GM13977 (cell line): ENCODE measurements around the gene KCNH4.

Experiments used
- DNase-seq: peaks from one replicate; pipeline ENCODE4 v3.0.0; 2012; ENCODE audit warnings: low spot score
- in situ Hi-C: fragments of 300-500 bp; cut with MboI; formaldehyde crosslinking; loops from one replicate; pipeline ENCODE4 v1.12.0; 2022; ENCODE audit warnings: low sequenced_read_pairs, low pct_unique_long_range_greater_than_20kb, mixed read lengths, inconsistent platforms; ENCODE audit not compliant: unreplicated experiment
- TF ChIP-seq, protein P1 (sequence below): IDR thresholded peaks from 2 replicates; pipeline ENCODE4 v1.5.1; 2012; ENCODE audit warnings: mild to moderate bottlenecking, control low read depth; ENCODE audit not compliant: insufficient read depth; ENCODE audit errors: extremely low read depth, missing control alignments

KCNH4 gene

GRCh38 chr17:42202696-42203095 lies 21.8 kb upstream of the KCNH4 start:
- in situ Hi-C loops: no loop called here
- no peak for DNase-seq
- TF ChIP-seq, protein P1, sequence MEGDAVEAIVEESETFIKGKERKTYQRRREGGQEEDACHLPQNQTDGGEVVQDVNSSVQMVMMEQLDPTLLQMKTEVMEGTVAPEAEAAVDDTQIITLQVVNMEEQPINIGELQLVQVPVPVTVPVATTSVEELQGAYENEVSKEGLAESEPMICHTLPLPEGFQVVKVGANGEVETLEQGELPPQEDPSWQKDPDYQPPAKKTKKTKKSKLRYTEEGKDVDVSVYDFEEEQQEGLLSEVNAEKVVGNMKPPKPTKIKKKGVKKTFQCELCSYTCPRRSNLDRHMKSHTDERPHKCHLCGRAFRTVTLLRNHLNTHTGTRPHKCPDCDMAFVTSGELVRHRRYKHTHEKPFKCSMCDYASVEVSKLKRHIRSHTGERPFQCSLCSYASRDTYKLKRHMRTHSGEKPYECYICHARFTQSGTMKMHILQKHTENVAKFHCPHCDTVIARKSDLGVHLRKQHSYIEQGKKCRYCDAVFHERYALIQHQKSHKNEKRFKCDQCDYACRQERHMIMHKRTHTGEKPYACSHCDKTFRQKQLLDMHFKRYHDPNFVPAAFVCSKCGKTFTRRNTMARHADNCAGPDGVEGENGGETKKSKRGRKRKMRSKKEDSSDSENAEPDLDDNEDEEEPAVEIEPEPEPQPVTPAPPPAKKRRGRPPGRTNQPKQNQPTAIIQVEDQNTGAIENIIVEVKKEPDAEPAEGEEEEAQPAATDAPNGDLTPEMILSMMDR: no peak

GRCh38 chr17:42202159-42202558 lies 21.2 kb upstream of the KCNH4 start:
- TF ChIP-seq, protein P1: no peak
- in situ Hi-C loops: no loop called here
- no peak for DNase-seq

GRCh38 chr17:42201458-42201772 lies 20.5 kb upstream of the KCNH4 start:
- in situ Hi-C loops: no loop called here
- TF ChIP-seq, protein P1: no peak
- DNase-seq: no peak

DNA sequence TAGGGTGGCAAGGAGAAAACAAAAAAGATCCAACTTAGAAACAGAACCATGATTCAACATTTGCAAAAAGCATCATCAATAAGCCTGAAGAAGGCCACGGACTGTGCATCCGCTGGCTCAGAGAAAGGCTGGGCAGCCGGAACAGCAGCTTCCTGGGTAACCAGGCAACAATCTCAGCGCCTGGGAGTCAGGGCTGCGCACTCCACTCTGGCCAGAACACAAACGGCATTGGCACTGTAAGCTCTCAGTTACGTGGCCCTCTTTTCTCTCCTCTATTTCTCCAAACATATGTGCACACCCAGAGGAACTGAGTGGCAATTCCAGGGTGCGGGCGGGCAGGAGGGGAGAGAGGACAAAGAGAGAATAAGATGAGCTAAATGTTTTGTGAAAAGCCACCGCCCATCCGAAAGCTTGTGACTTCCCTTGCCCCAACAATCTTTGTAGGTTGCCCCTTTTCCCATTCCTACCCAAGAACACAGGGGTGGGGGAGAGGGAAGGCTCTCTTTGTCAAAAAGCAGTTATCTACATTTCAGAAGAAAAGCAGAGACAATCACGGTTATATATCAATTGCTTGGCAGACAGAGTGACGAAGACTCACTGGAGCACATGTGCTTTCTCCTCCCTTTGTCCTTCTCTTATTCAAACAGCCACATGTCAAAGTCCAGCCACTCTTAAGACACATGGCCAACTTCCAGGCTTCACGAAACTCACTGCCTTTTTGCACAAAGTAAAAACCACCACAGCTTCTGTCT lies 19.9 kb upstream of the KCNH4 start:
- in situ Hi-C loops: no loop called here

GRCh38 chr17:42199416-42200011 lies 18.6 kb upstream of the KCNH4 start:
- TF ChIP-seq, protein P1: no peak
- in situ Hi-C loops: no loop called here
- DNase-seq: no peak

More for the DNA sequence above, 19.9 kb upstream of the KCNH4 start:
- TF ChIP-seq, protein P1: no peak
- no peak for DNase-seq

DNA sequence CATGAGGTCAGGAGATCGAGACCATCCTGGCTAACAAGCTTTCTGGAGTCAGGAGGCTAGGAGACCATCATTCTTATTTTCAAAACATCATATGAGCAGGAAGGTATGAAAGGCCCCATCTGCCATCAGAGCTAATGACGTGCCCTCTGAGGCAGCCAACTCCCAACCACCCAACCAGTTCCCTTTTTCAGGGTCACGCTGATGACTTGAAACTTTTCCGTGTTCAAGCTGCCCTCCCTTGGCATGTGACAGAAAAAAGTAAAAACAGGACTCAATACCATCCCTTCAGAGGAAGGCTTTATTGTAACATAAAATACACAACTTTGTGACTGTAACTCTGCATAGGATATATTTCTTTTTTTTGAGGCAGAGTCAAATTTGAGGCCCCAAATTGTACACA lies 18.0 kb upstream of the KCNH4 start:
- DNase-seq: no peak
- TF ChIP-seq, protein P1: no peak

More for the DNA sequence above, 18.0 kb upstream of the KCNH4 start:
- in situ Hi-C loops: no loop called here
